Hepatocyte (in vitro differentiated cells): ENCODE data around the gene ADORA2A.

Source experiments
- EZH2phosphoT487 ChIP-seq: fragments of 200-600 bp; sonication (generic); IDR thresholded peaks from one replicate; pipeline ENCODE4 v1.6.1; 2018; ENCODE audit warnings: antibody characterized with exemption, mild to moderate bottlenecking, low read depth, moderate library complexity; ENCODE audit not compliant: unreplicated experiment, severe bottlenecking
- TF ChIP-seq, protein P1 (sequence below): fragments of 200-600 bp; sonication (generic); IDR thresholded peaks from 2 replicates; pipeline ENCODE4 v1.5.1; 2016; ENCODE audit warnings: antibody characterized with exemption, mild to moderate bottlenecking; ENCODE audit not compliant: poor library complexity

DNA sequence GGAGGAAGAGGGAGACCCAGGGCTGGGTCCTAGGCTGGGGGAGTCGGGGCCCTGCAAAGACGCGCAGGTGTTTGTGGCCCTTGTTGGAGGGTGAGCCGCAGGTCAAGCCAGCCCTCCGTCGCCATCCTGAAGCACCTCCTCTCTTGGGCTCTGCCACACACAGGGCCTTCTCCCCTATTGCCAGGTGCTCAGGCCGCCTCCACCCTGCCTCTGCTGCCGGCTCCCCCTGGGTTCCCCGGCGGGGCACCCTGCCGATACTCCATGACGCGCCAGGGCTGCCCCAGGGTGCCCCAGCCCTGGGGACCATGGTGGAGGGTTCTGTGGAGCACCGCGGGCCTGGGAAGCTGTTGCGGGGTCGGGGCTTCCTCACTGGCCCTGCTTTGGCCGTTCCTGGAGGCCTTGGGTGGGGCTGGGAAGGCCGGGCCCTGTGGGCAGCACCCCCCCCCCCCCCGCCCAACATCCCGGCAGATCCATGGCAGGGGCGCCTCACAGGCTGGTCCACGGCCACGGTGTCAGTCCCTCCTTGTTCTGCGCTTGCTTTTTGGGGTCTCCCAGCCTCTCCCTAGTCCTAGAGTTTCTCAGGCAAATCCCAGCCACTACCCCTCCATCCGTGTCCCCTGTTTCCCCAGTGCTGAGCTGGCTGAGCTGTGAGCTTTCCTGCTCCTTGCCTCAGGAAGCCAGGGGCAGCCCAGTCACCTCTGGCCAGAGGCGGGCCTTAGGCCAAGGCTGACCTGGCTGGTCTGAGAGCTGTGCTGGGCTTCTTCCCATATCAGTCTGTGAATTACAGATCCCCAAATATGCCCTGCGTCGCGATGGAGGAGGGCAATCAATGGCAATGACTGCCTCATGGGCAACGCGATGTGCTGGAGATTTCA lies 2.3 kb upstream of the ADORA2A start:
- TF ChIP-seq, protein P1, sequence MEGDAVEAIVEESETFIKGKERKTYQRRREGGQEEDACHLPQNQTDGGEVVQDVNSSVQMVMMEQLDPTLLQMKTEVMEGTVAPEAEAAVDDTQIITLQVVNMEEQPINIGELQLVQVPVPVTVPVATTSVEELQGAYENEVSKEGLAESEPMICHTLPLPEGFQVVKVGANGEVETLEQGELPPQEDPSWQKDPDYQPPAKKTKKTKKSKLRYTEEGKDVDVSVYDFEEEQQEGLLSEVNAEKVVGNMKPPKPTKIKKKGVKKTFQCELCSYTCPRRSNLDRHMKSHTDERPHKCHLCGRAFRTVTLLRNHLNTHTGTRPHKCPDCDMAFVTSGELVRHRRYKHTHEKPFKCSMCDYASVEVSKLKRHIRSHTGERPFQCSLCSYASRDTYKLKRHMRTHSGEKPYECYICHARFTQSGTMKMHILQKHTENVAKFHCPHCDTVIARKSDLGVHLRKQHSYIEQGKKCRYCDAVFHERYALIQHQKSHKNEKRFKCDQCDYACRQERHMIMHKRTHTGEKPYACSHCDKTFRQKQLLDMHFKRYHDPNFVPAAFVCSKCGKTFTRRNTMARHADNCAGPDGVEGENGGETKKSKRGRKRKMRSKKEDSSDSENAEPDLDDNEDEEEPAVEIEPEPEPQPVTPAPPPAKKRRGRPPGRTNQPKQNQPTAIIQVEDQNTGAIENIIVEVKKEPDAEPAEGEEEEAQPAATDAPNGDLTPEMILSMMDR: no peak
- TF ChIP-seq EZH2phosphoT487: no peak
